K562 (cell line): ENCODE measurements around the gene ST6GAL1. TPM values are rescaled to one million over a fixed set of nuclear protein-coding genes. Genes with fewer than 3 reads are reported as not detected.

Experiments used
- ATAC-seq: fragments of 200-7000 bp; cut with Tn5 transposase; 3 replicates; pipeline ENCODE4 v1.9.1; 2020; ENCODE audit warnings: moderate library complexity
- BruUV-seq: library from RNA; stranded (reverse); fragments of 400-500 nt; replicated peaks from 2 replicates; lab custom pipeline; 2021; lab: Mats Ljungman, UMichigan
- CTCF ChIA-PET: fragments of 300-600 bp; formaldehyde crosslinking; extraction: SDS; loops from one replicate; lab custom pipeline; 2021; ENCODE audit warnings: low intra/inter-chr PET ratio; lab: Yijun Ruan, JAX
- POLR2A ChIA-PET: fragments of 300-600, 350-650 bp; sonication (Branson Sonifier 250); formaldehyde crosslinking; extraction: SDS; loops from one replicate; lab custom pipeline; 2021; ENCODE audit warnings: antibody characterized with exemption, inconsistent platforms; lab: Yijun Ruan, JAX
- DNase-seq, 4 experiments: peaks; one replicate each; pipeline versions ENCODE4 v3.0.0 to v3.0.0-alpha.2; 2011 to 2018; ENCODE audit warnings: low spot score in 3 of 4, mixed read lengths in 3 of 4; ENCODE audit errors: extremely low read depth in 1 of 4
- FAIRE-seq: peaks from 2 replicates; lab custom pipeline; 2011; peaks lifted over from hg19 to GRCh38; lab: Jason Lieb, UNC
- H2AFZ ChIP-seq: 2 replicates; pipeline ENCODE4 v1.6.0; 2011; ENCODE audit warnings: low read depth, low read length, control low read depth, inconsistent platforms
- H3K27ac ChIP-seq: fragments of 200-600 bp; 3 replicates; pipeline ENCODE4 v1.8.0; 2011; ENCODE audit warnings: low read depth, mild to moderate bottlenecking, control low read depth, inconsistent platforms, low read length, moderate library complexity, mixed read lengths; ENCODE audit errors: extremely low read depth
- H3K27me3 ChIP-seq, 2 experiments: fragments of 300-600 bp in 1 of 2; 2 replicates in 1 of 2; 3 replicates in 1 of 2; pipeline versions ENCODE4 v1.6.0 to v1.8.0; 2011; ENCODE audit warnings: inconsistent platforms in 2 of 2, low read length in 2 of 2, mild to moderate bottlenecking in 1 of 2, mixed read lengths in 1 of 2, moderate library complexity in 1 of 2; ENCODE audit not compliant: control insufficient read depth in 2 of 2, insufficient read depth in 2 of 2
- H3K36me3 ChIP-seq: fragments of 300-600 bp; 3 replicates; pipeline ENCODE4 v1.8.0; 2011; ENCODE audit warnings: mild to moderate bottlenecking, low read length, inconsistent platforms; ENCODE audit not compliant: control insufficient read depth, insufficient read depth
- H3K4me1 ChIP-seq, 2 experiments: fragments of 200-600 bp in 1 of 2; replicated peaks in 1 of 2; 2 replicates in 1 of 2; 3 replicates in 1 of 2; pipeline versions ENCODE4 v1.5.1 to v1.8.0; 2011; ENCODE audit warnings: inconsistent platforms in 2 of 2, low read length in 2 of 2, mild to moderate bottlenecking in 1 of 2, mixed read lengths in 1 of 2, moderate library complexity in 1 of 2; ENCODE audit not compliant: control insufficient read depth in 2 of 2, insufficient read depth in 2 of 2
- H3K4me2 ChIP-seq: 2 replicates; pipeline ENCODE4 v1.6.1; 2011; ENCODE audit warnings: low read length, control low read depth, inconsistent platforms, mixed read lengths; ENCODE audit not compliant: insufficient read depth
- H3K4me3 ChIP-seq: fragments of 200-600 bp; sonication (generic), shearing (Covaris generic); 2 replicates; pipeline ENCODE4 v1.5.1; 2016; ENCODE audit warnings: control low read depth, inconsistent platforms
- H3K79me2 ChIP-seq: fragments of 200-600 bp; 3 replicates; pipeline ENCODE4 v1.8.0; 2011; ENCODE audit warnings: low read length, inconsistent platforms; ENCODE audit not compliant: control insufficient read depth, insufficient read depth
- H3K9ac ChIP-seq, 2 experiments: 2 replicates each; pipeline versions ENCODE4 v1.6.0 to v1.6.1; 2011; ENCODE audit warnings: low read depth in 2 of 2, low read length in 2 of 2, control low read depth in 1 of 2, inconsistent platforms in 1 of 2, mild to moderate bottlenecking in 1 of 2, mixed read lengths in 1 of 2; ENCODE audit not compliant: insufficient read depth in 1 of 2
- H3K9me1 ChIP-seq: one replicate; pipeline ENCODE4 v1.6.0; 2011; ENCODE audit warnings: inconsistent platforms, mild to moderate bottlenecking, low read length, moderate library complexity; ENCODE audit not compliant: control insufficient read depth, insufficient read depth
- H3K9me3 ChIP-seq: replicated peaks from 2 replicates; pipeline ENCODE4 v1.5.1; 2011; ENCODE audit warnings: low read depth, low read length, inconsistent platforms; ENCODE audit not compliant: control insufficient read depth, insufficient read depth
- H4K20me1 ChIP-seq: replicated peaks from 2 replicates; pipeline ENCODE4 v1.6.1; 2011; ENCODE audit warnings: low read length, inconsistent platforms, mixed read lengths; ENCODE audit not compliant: control insufficient read depth, insufficient read depth
- C11orf30 ChIP-seq: fragments of 450-650 bp; IDR thresholded peaks from 2 replicates; pipeline ENCODE4 v1.6.1; 2016; ENCODE audit warnings: low read depth, mild to moderate bottlenecking
- CBX8 ChIP-seq: fragments of 200-600 bp; sonication (generic); IDR thresholded peaks from 2 replicates; pipeline ENCODE4 v1.6.1; 2012; ENCODE audit warnings: borderline replicate concordance, mixed run types, low read depth, mild to moderate bottlenecking, moderate library complexity, mixed read lengths, low read length, control low read depth, inconsistent platforms; ENCODE audit not compliant: poor library complexity, severe bottlenecking; ENCODE audit errors: extremely low read depth
- CUX1 ChIP-seq: fragments of 200-800 bp; sonication (Bioruptor generic); IDR thresholded peaks from 2 replicates; pipeline ENCODE4 v1.6.1; 2016; ENCODE audit warnings: missing genetic modification characterization, missing compliant biosample characterization
- MTA2 ChIP-seq: fragments of 450-650 bp; IDR thresholded peaks from 2 replicates; pipeline ENCODE4 v1.6.1; 2016; ENCODE audit warnings: low read depth
- MYBL2 ChIP-seq, 2 experiments: fragments of 450-650 bp in 1 of 2; sonication (generic) in 1 of 2; formaldehyde crosslinking in 1 of 2; IDR thresholded peaks; 2 replicates each; pipeline versions ENCODE4 v1.6.1 to v1.8.1; 2017 to 2022; ENCODE audit warnings: borderline replicate concordance in 1 of 2, inconsistent platforms in 1 of 2, low read depth in 1 of 2, mild to moderate bottlenecking in 1 of 2, missing genetic modification reagents in 1 of 2, moderate library complexity in 1 of 2
- MYC ChIP-seq, 2 experiments: fragments of 250-450 bp in 1 of 2; sonication (Bioruptor Pico) in 1 of 2; IDR thresholded peaks; 2 replicates each; pipeline versions ENCODE4 v1.5.1 to v1.6.1; 2012 to 2021; ENCODE audit warnings: low read depth in 2 of 2, borderline replicate concordance in 1 of 2, improper control_type of control experiment in 1 of 2, low read length in 1 of 2, mild to moderate bottlenecking in 1 of 2, moderate library complexity in 1 of 2
- PYGO2 ChIP-seq: fragments of 450-650 bp; IDR thresholded peaks from 2 replicates; pipeline ENCODE4 v1.6.1; 2016; ENCODE audit warnings: mild to moderate bottlenecking, missing genetic modification characterization, moderate library complexity, missing compliant biosample characterization
- SMARCC2 ChIP-seq: fragments of 450-650 bp; IDR thresholded peaks from 2 replicates; pipeline ENCODE4 v1.6.1; 2017; ENCODE audit warnings: antibody characterized with exemption, moderate library complexity, mild to moderate bottlenecking, low read depth
- TSHZ1 ChIP-seq: fragments of 250-450 bp; sonication (Bioruptor Pico); IDR thresholded peaks from 2 replicates; pipeline ENCODE4 v1.4.0; 2020; ENCODE audit warnings: mild to moderate bottlenecking, moderate library complexity
- ZBTB8A ChIP-seq: fragments of 450-650 bp; IDR thresholded peaks from 2 replicates; pipeline ENCODE4 v1.6.1; 2018; ENCODE audit warnings: mild to moderate bottlenecking, moderate library complexity; ENCODE audit not compliant: partially characterized antibody
- ZFP1 ChIP-seq: fragments of 450-650 bp; formaldehyde crosslinking; IDR thresholded peaks from 2 replicates; pipeline ENCODE4 v1.4.0; 2020; ENCODE audit warnings: mild to moderate bottlenecking, mixed read lengths
- ZKSCAN8 ChIP-seq: fragments of 200-800 bp; sonication (Bioruptor generic); IDR thresholded peaks from 2 replicates; pipeline ENCODE4 v1.6.1; 2016; ENCODE audit warnings: missing genetic modification characterization, missing compliant biosample characterization
- WGBS: fragments of 100-300 bp; shearing (Covaris generic); methylation state at CpG from one replicate; pipeline ENCODE4 v1.1.6; 2016; ENCODE audit warnings: low coverage, mixed read lengths; ENCODE audit not compliant: insufficient coverage; ENCODE audit errors: missing lambda C conversion rate; 5-methylcytosine and 5-hydroxymethylcytosine counted together
- in situ Hi-C: fragments of 300-500 bp; cut with MboI; formaldehyde crosslinking; loops from 4 replicates; pipeline ENCODE4 v1.15.0; 2018; ENCODE audit warnings: inconsistent platforms, mixed read lengths
- intact Hi-C: fragments of 100-400 bp; cut with micrococcal nuclease; formaldehyde crosslinking; loops from 2 replicates; pipeline ENCODE4 v1.14.2; 2022
- polyA plus RNA-seq, 8 experiments: library from polyadenylated mRNA; depleted of rRNA in 4 of 8; stranded (reverse) in 5 of 8; unstranded in 3 of 8; fragments of >200 nt; fragmentation: Nextera tagmentation in 2 of 8; fragmentation: Illumina TruSeq in 1 of 8; extraction: Ambion mirVana in 2 of 8; extraction: Trizol in 1 of 8; gene quantifications; 2 replicates each; pipeline versions ENCODE4 v1.2.1 to v1.2.3, GENCODE V29; 2011 to 2014; ENCODE audit warnings: inconsistent platforms in 1 of 8, missing spikeins in 1 of 8
- total RNA-seq, 7 experiments: library from RNA; depleted of rRNA in 6 of 7; stranded (reverse); fragments of >200 nt in 6 of 7; fragmentation: Illumina TruSeq in 2 of 7; extraction: Trizol in 2 of 7; gene quantifications; 2 replicates each; pipeline versions ENCODE4 v1.2.1 to v1.2.3, GENCODE V29; 2011 to 2021; ENCODE audit warnings: low replicate concordance in 1 of 7

ST6GAL1 gene
- total and polyA plus RNA-seq, 9 of the 15 experiments (the other 6 are each of a cell fraction or from before 2014, with no cell fraction given) = 31.9 to 145 (median 71.0) TPM

GRCh38 chr3:186882150-186882524 is 48.2 kb upstream of the ST6GAL1 start:
- peak overlapping the region; percentile 41 for H2AFZ ChIP-seq
- TF ChIP-seq CBX8 = no peak
- no peak for TF ChIP-seq PYGO2
- TF ChIP-seq ZFP1 = no peak
- no peak for TF ChIP-seq C11orf30
- TF ChIP-seq ZKSCAN8 (CRISPR knock-in tag) = peak; percentile 31; the same call in 1 of the 2 replicates
- TF ChIP-seq MYC (IDR thresholded peaks at IDR 0.05; ENCODE audit: low read depth, low read length) = no peak
- no peak for TF ChIP-seq MYC (CRISPR knock-in tag; IDR thresholded peaks at IDR 0.05; ENCODE audit: borderline replicate concordance, low read depth)
- no peak for TF ChIP-seq SMARCC2
- TF ChIP-seq ZBTB8A = no peak
- 0 out of 2 replicates have a peak, but pooled peaks have one; percentile 39 for TF ChIP-seq TSHZ1 (CRISPR knock-in tag)
- no peak for TF ChIP-seq CUX1 (CRISPR knock-in tag)
- no peak for TF ChIP-seq MTA2
- no peak for TF ChIP-seq MYBL2 (IDR thresholded peaks at IDR 0.05; ENCODE audit: low read depth)
- TF ChIP-seq MYBL2 (CRISPR knock-in tag; IDR thresholded peaks at IDR 0.05; ENCODE audit: borderline replicate concordance) = no peak

More at GRCh38 chr3:186882150-186882524, 48.2 kb upstream of the ST6GAL1 start:
- Histone ChIP-seq H3K4me2 (peak overlapping the region; percentile 39; the same call in 1 of the 2 replicates), H3K27me3 (no peaks in the 10 kb centered on the region), H3K9ac (peak overlapping the region in 1 of 2 experiments; percentile 24; a peak in 1 of 4 replicates), H3K4me1 (peaks cover 11 to 50% of the 10 kb centered on the region in 2 experiments), H3K79me2 (no peaks in the 10 kb centered on the region), H4K20me1 (no peaks in the 10 kb centered on the region), H3K27ac (peak overlapping the region; percentile 64), H3K4me3 (no peak overlapping the region), H3K9me1 (no peaks in the 10 kb centered on the region), H3K36me3 (no peaks in the 10 kb centered on the region), H3K9me3 (peaks cover 2% of the 10 kb centered on the region; the same call in 1 of the 2 replicates)
- intact Hi-C loops (loop anchor here (5.0 kb wide), 1 partner anchor 50 kb away; the partner anchor contains the start of gene ST6GAL1), in situ Hi-C loops (no loop called here)
- ChIA-PET CTCF (no interaction called here), POLR2A (interaction anchor here (0.5 to 1.6 kb wide), 5 partner anchors 11 to 257 kb away, joined by 3 to 4 read pairs (median 3); partner anchors contain the start of gene RPL39L)
- 10% methylated on average over 4 of the region's 4 CpGs for WGBS
- DNase-seq (no peak), FAIRE-seq (no peak), ATAC-seq (peak; percentile 29)
- BruUV-seq = no TSS peak
